GM12878 (cell line): ENCODE results near the gene DDX10. TPM values are rescaled to one million over a fixed set of nuclear protein-coding genes. Genes with fewer than 3 reads are reported as not detected.

ENCODE experiments used
- ATAC-seq: fragments of 200-7000 bp; cut with Tn5 transposase; 3 replicates; pipeline ENCODE4 v1.9.1; 2020; ENCODE audit warnings: mild to moderate bottlenecking, moderate library complexity
- BruUV-seq: library from RNA; stranded (reverse); fragments of 400-500 nt; replicated peaks from 2 replicates; lab custom pipeline; 2021; lab: Mats Ljungman, UMichigan
- CTCF ChIA-PET: fragments of 300-600 bp; sonication (Branson Sonifier 250); formaldehyde crosslinking; extraction: SDS; loops from one replicate; lab custom pipeline; 2021; ENCODE audit warnings: inconsistent platforms; lab: Yijun Ruan, JAX
- POLR2A ChIA-PET: fragments of 350-600 bp; formaldehyde crosslinking; extraction: SDS; loops from one replicate; lab custom pipeline; 2021; ENCODE audit warnings: inconsistent platforms; lab: Charles Lee
- RAD21 ChIA-PET: fragments of 300-600 bp; sonication (Branson Sonifier 250); formaldehyde crosslinking; loops from one replicate; lab custom pipeline; 2023; ENCODE audit warnings: antibody characterized with exemption; ENCODE audit not compliant: unreplicated experiment; lab: Charles Lee
- SMC1A ChIA-PET: fragments of 300-600 bp; sonication (Branson Sonifier 250); formaldehyde crosslinking; loops from one replicate; lab custom pipeline; 2023; ENCODE audit not compliant: unreplicated experiment, uncharacterized antibody; lab: Charles Lee
- DNase-seq: peaks from one replicate; pipeline ENCODE4 v3.0.0-alpha.2; 2011; ENCODE audit warnings: low read depth, low spot score
- FAIRE-seq: peaks from 3 replicates; lab custom pipeline; 2011; peaks lifted over from hg19 to GRCh38; lab: Jason Lieb, UNC
- H2AFZ ChIP-seq: 2 replicates; pipeline ENCODE4 v1.6.0; 2011; ENCODE audit warnings: low read depth, low read length, control low read depth; ENCODE audit not compliant: control insufficient read depth
- H3K27ac ChIP-seq: 2 replicates; pipeline ENCODE4 v1.5.1; 2011; ENCODE audit warnings: control low read depth; ENCODE audit not compliant: control insufficient read depth, insufficient read depth
- H3K27me3 ChIP-seq, 2 experiments: replicated peaks in 1 of 2; 2 replicates each; pipeline versions ENCODE4 v1.6.0 to v1.6.1; 2011; ENCODE audit warnings: low read length in 1 of 2; ENCODE audit not compliant: control insufficient read depth in 2 of 2, insufficient read depth in 2 of 2
- H3K36me3 ChIP-seq, 2 experiments: 2 replicates each; pipeline ENCODE4 v1.5.1; 2011; ENCODE audit warnings: low read length in 1 of 2; ENCODE audit not compliant: control insufficient read depth in 2 of 2, insufficient read depth in 2 of 2
- H3K4me1 ChIP-seq: 2 replicates; pipeline ENCODE4 v1.6.1; 2011; ENCODE audit warnings: mild to moderate bottlenecking, low read length, moderate library complexity, mixed read lengths; ENCODE audit not compliant: control insufficient read depth, insufficient read depth
- H3K4me2 ChIP-seq: 2 replicates; pipeline ENCODE4 v1.6.0; 2011; ENCODE audit warnings: control low read depth; ENCODE audit not compliant: control insufficient read depth, insufficient read depth
- H3K4me3 ChIP-seq: fragments of 200-600 bp; sonication (generic); 2 replicates; pipeline ENCODE4 v1.5.1; 2016
- H3K79me2 ChIP-seq: 2 replicates; pipeline ENCODE4 v1.6.0; 2011; ENCODE audit warnings: low read length; ENCODE audit not compliant: control insufficient read depth, insufficient read depth
- H3K9ac ChIP-seq: 2 replicates; pipeline ENCODE4 v1.8.0; 2011; ENCODE audit warnings: low read length, control low read depth, mixed read lengths; ENCODE audit not compliant: control insufficient read depth, insufficient read depth
- H3K9me3 ChIP-seq: replicated peaks from 3 replicates; pipeline ENCODE4 v1.5.1; 2011; ENCODE audit warnings: mild to moderate bottlenecking, low read length; ENCODE audit not compliant: control insufficient read depth, insufficient read depth
- H4K20me1 ChIP-seq: 2 replicates; pipeline ENCODE4 v1.6.0; 2011; ENCODE audit not compliant: control insufficient read depth, insufficient read depth
- BCLAF1 ChIP-seq: fragments of 450-650 bp; IDR thresholded peaks from 2 replicates; pipeline ENCODE4 v1.6.1; 2017; ENCODE audit warnings: antibody characterized with exemption, mild to moderate bottlenecking, moderate library complexity
- DPF2 ChIP-seq: fragments of 450-650 bp; IDR thresholded peaks from 2 replicates; pipeline ENCODE4 v1.6.1; 2017; ENCODE audit warnings: mild to moderate bottlenecking
- EED ChIP-seq: sonication (generic); IDR thresholded peaks from 2 replicates; pipeline ENCODE4 v1.6.1; 2016; ENCODE audit warnings: antibody characterized with exemption, low read depth
- EGR1 ChIP-seq, 2 experiments: IDR thresholded peaks; 1 replicate in 1 of 2; 2 replicates in 1 of 2; pipeline ENCODE4 v1.6.1; 2011 to 2012; ENCODE audit warnings: low read depth in 2 of 2, low read length in 2 of 2, borderline replicate concordance in 1 of 2, mild to moderate bottlenecking in 1 of 2, moderate library complexity in 1 of 2
- KAT2A ChIP-seq: conservative IDR thresholded peaks from 2 replicates; pipeline ENCODE4 v1.6.1; 2011; ENCODE audit warnings: low read depth, low read length; ENCODE audit not compliant: control insufficient read depth
- KDM1A ChIP-seq: fragments of 200-600 bp; sonication (generic); IDR thresholded peaks from 2 replicates; pipeline ENCODE4 v1.6.1; 2016; ENCODE audit warnings: borderline replicate concordance
- MAX ChIP-seq: IDR thresholded peaks from 2 replicates; pipeline ENCODE4 v1.6.1; 2012; ENCODE audit warnings: low read depth, low read length, improper control_type of control experiment
- MEF2B ChIP-seq: fragments of 450-650 bp; IDR thresholded peaks from 2 replicates; pipeline ENCODE4 v1.6.1; 2018; ENCODE audit warnings: mild to moderate bottlenecking, moderate library complexity; ENCODE audit not compliant: partially characterized antibody, poor library complexity, severe bottlenecking
- MYB ChIP-seq: fragments of 150-350 bp; IDR thresholded peaks from 2 replicates; pipeline ENCODE4 v1.6.1; 2014; ENCODE audit warnings: mild to moderate bottlenecking, low read depth, low read length, borderline replicate concordance
- POLR2A ChIP-seq: IDR thresholded peaks from 2 replicates; pipeline ENCODE4 v1.6.1; 2011; ENCODE audit warnings: low read depth, mild to moderate bottlenecking, low read length
- POU2F2 ChIP-seq: IDR thresholded peaks from 3 replicates; pipeline ENCODE4 v1.6.1; 2011; ENCODE audit warnings: low read depth, mild to moderate bottlenecking, low read length, borderline replicate concordance
- RCOR1 ChIP-seq: conservative IDR thresholded peaks from 2 replicates; pipeline ENCODE4 v1.6.1; 2012; ENCODE audit warnings: low read depth, low read length, improper control_type of control experiment
- SMC3 ChIP-seq: IDR thresholded peaks from 2 replicates; pipeline ENCODE4 v1.6.1; 2011; ENCODE audit warnings: low read length, improper control_type of control experiment, borderline replicate concordance
- SUPT20H ChIP-seq: IDR thresholded peaks from 2 replicates; pipeline ENCODE4 v1.6.1; 2011; ENCODE audit warnings: low read depth, mild to moderate bottlenecking, low read length, moderate library complexity, borderline replicate concordance; ENCODE audit not compliant: control insufficient read depth
- TBL1XR1 ChIP-seq: IDR thresholded peaks from 2 replicates; pipeline ENCODE4 v1.6.1; 2012; ENCODE audit warnings: low read depth, low read length, improper control_type of control experiment
- ZBTB4 ChIP-seq: fragments of 450-650 bp; formaldehyde crosslinking; IDR thresholded peaks from 2 replicates; pipeline ENCODE4 v1.4.0; 2022; ENCODE audit warnings: mild to moderate bottlenecking, moderate library complexity
- ZNF622 ChIP-seq: fragments of 450-650 bp; IDR thresholded peaks from 2 replicates; pipeline ENCODE4 v1.6.1; 2017; ENCODE audit warnings: mild to moderate bottlenecking, inconsistent platforms
- WGBS: methylation state at CpG from one replicate; pipeline ENCODE4 v1.1.6; 2016; ENCODE audit warnings: low lambda C conversion rate; ENCODE audit not compliant: insufficient replicate concordance, insufficient coverage; ENCODE audit errors: missing lambda C conversion rate; 5-methylcytosine and 5-hydroxymethylcytosine counted together
- in situ Hi-C: fragments of 300-500 bp; cut with MboI; formaldehyde crosslinking; loops from 9 replicates; pipeline ENCODE4 v1.14.3; 2018; ENCODE audit warnings: mixed read lengths
- intact Hi-C: fragments of 100-400 bp; cut with micrococcal nuclease; formaldehyde crosslinking; loops from one replicate; pipeline ENCODE4 v1.14.2; 2022; ENCODE audit not compliant: unreplicated experiment
- polyA plus RNA-seq, 11 experiments: library from polyadenylated mRNA; depleted of rRNA in 4 of 11; unstranded in 6 of 11; stranded (reverse) in 5 of 11; fragments of >200 nt; fragmentation: Nextera tagmentation in 4 of 11; fragmentation: Illumina TruSeq in 1 of 11; extraction: Ambion mirVana in 4 of 11; extraction: Trizol in 1 of 11; gene quantifications; 1 replicate in 1 of 11; 2 replicates in 10 of 11; pipeline versions ENCODE4 v1.2.1 to v1.2.3, GENCODE V29; 2011 to 2016; ENCODE audit warnings: inconsistent platforms in 2 of 11, missing spikeins in 2 of 11, low read depth in 1 of 11
- total RNA-seq, 4 experiments: library from RNA; depleted of rRNA in 3 of 4; stranded (reverse); fragments of >200 nt in 3 of 4; fragmentation: Illumina TruSeq in 1 of 4; extraction: Trizol in 1 of 4; gene quantifications; 2 replicates each; pipeline versions ENCODE4 v1.2.1 to v1.2.3, GENCODE V29; 2013 to 2021

DDX10 gene
- total and polyA plus RNA-seq, 10 of the 15 experiments (the other 5 are each of a cell fraction or from before 2014, with no cell fraction given), result 20.9 to 51.5 (median 31.9) TPM

GRCh38 chr11:108713076-108713790, 48.4 kb downstream of the DDX10 start:
- H3K9me3 ChIP-seq, result peaks cover 10% of the 10 kb centered on the region
- H3K9ac ChIP-seq, result no peak overlapping the region
- peak; percentile 80 for ATAC-seq
- no peaks in the 10 kb centered on the region for H3K27me3 ChIP-seq
- ChIA-PET POLR2A (interaction anchor here (1.2 kb wide), 1 partner anchor 13 kb away, joined by 4 read pairs; no protein-coding TSS in a partner anchor), RAD21 (interaction anchor here (1.1 to 2.9 kb wide), 3 partner anchors 17 to 141 kb away, joined by 3 to 18 read pairs (median 4); no protein-coding TSS in a partner anchor), CTCF (interaction anchor here (1.0 to 4.7 kb wide), 3 partner anchors 14 to 21 kb away, joined by 3 to 31 read pairs (median 4); no protein-coding TSS in a partner anchor), SMC1A (interaction anchor here (0.8 to 6.6 kb wide), 4 partner anchors 10 to 21 kb away, joined by 3 to 45 read pairs (median 4); no protein-coding TSS in a partner anchor)
- no TSS peak for BruUV-seq
- FAIRE-seq, result peak; percentile 35
- peaks cover 8% of the 10 kb centered on the region; the same call in 1 of the 2 replicates for H3K4me1 ChIP-seq
- peak overlapping the region; percentile 62 for H3K27ac ChIP-seq
- no peaks in the 10 kb centered on the region for H4K20me1 ChIP-seq
- peak overlapping the region; percentile 36; the same call in 1 of the 2 replicates for H3K4me2 ChIP-seq
- in situ Hi-C loops (no loop called here), intact Hi-C loops (loop anchor here (2.0 kb wide), 1 partner anchor 20 kb away; no protein-coding TSS in a partner anchor)
- peaks cover 5% of the 10 kb centered on the region for H3K79me2 ChIP-seq
- 46% methylated on average over 4 of the region's 4 CpGs for WGBS
- H2AFZ ChIP-seq, result peak overlapping the region; percentile 18; the same call in 1 of the 2 replicates
- peaks cover 4 to 6% of the 10 kb centered on the region in 2 experiments; a peak in 3 of 4 replicates for H3K36me3 ChIP-seq
- peak overlapping the region; percentile 19; the same call in 1 of the 2 replicates for H3K4me3 ChIP-seq
- peak; percentile 54 for DNase-seq
- TF ChIP-seq KAT2A, result no peak
- no peak for TF ChIP-seq EGR1 (IDR thresholded peaks at IDR 0.05; ENCODE audit: borderline replicate concordance in 1 of 2, low read depth in 2 of 2, low read length in 2 of 2)
- TF ChIP-seq ZBTB4, result no peak
- TF ChIP-seq MEF2B, result no peak
- no peak for TF ChIP-seq BCLAF1
- TF ChIP-seq POU2F2, result no peak
- TF ChIP-seq EED, result peak; percentile 94
- no peak for TF ChIP-seq TBL1XR1
- no peak for TF ChIP-seq MAX
- TF ChIP-seq SMC3, result no peak
- TF ChIP-seq ZNF622, result no peak
- TF ChIP-seq MYB, result no peak
- no peak for TF ChIP-seq KDM1A
- TF ChIP-seq DPF2, result peak; percentile 58
- no peak for TF ChIP-seq RCOR1
- no peak for TF ChIP-seq POLR2A
- TF ChIP-seq SUPT20H, result no peak
